ENCODE measurements around the gene TSPEAR. TPM values are rescaled to one million over a fixed set of nuclear protein-coding genes. Genes with fewer than 3 reads are reported as not detected.
"Not testable (repeated sequence)": the region's sequence is repeated elsewhere in the genome, so short reads cannot be mapped to it uniquely, and the experiment has no call there.

Gene TSPEAR
- total RNA-seq, 3 donors from 2014 or later (not counting 1 experiment from before 2014, with no cell fraction given): not detected

DNA sequence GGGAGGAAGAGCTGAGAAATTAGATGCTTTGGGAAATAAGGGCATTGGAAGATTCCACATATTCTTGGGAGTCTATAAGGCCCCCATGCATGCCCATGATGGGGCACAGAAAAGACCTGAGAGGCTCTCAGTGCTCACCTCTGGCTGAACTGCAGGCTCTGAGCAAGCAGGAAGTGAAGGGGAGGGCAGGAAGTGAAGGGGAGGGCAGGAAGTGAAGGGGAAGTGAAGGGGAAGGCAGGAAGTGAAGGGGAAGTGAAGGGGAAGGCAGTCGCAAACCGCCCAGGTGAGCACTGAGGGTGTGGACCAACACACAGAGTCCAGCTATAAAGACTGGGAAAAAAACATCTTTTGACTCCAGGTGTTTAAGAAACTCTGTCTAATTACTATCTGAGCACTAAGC, 80.9 kb downstream of the TSPEAR start:
- no peaks in the 10 kb centered on the region for H3K36me3 ChIP-seq (ENCODE audit: control insufficient read depth, insufficient read depth, low read length)
- Mint-ChIP-seq H3K36me3 (peaks cover 34% of the 10 kb centered on the region), H3K9me3 (peaks cover 9 to 22% of the 10 kb centered on the region in 2 donors), H3K4me3 (peak overlapping the region; percentile 51), H3K27ac (peak overlapping the region; percentile 79), H3K27me3 (ENCODE audit: low read depth in 2 of 2) (peaks cover 3 to 10% of the 10 kb centered on the region in 2 donors), H3K4me1 (peaks cover 36 to 46% of the 10 kb centered on the region in 2 donors)
- intact Hi-C loops (cut with micrococcal nuclease): no loop called here
- no peak for TF ChIP-seq CTCF (IDR thresholded peaks at IDR 0.05)
- ATAC-seq (no peak), DNase-seq (peak in 1 of 2 donors; percentile 28)
- peaks cover 52% of the 10 kb centered on the region for H3K4me1 ChIP-seq (ENCODE audit: control insufficient read depth, insufficient read depth, low read length)
- no peak overlapping the region for H3K4me3 ChIP-seq (ENCODE audit: low read length)
- H3K9me3 ChIP-seq (ENCODE audit: control insufficient read depth, insufficient read depth, low read length): peaks cover 22% of the 10 kb centered on the region
- no peaks in the 10 kb centered on the region for H3K27me3 ChIP-seq (ENCODE audit: control insufficient read depth, insufficient read depth, low read length)
- peak overlapping the region; percentile 26 for H3K27ac ChIP-seq (ENCODE audit: low read length)
- 45% methylated on average over 2 of the region's 2 CpGs for WGBS (ENCODE audit: insufficient coverage)

GRCh38 chr21:44628707-44629391, 82.5 kb downstream of the TSPEAR start:
- Histone ChIP-seq H3K4me3 (ENCODE audit: low read length) (no peak overlapping the region), H3K36me3 (ENCODE audit: control insufficient read depth, insufficient read depth, low read length) (no peaks in the 10 kb centered on the region), H3K9me3 (ENCODE audit: control insufficient read depth, insufficient read depth, low read length) (peaks cover 22% of the 10 kb centered on the region), H3K27me3 (ENCODE audit: control insufficient read depth, insufficient read depth, low read length) (no peaks in the 10 kb centered on the region), H3K4me1 (ENCODE audit: control insufficient read depth, insufficient read depth, low read length) (peaks cover 56% of the 10 kb centered on the region), H3K27ac (ENCODE audit: low read length) (peak overlapping the region; percentile 8)
- ATAC-seq (no peak), DNase-seq (no peak)
- Mint-ChIP-seq H3K27ac (peak overlapping the region; percentile 79), H3K36me3 (peaks cover 44% of the 10 kb centered on the region), H3K4me3 (no peak overlapping the region), H3K4me1 (peaks cover 43 to 59% of the 10 kb centered on the region in 2 donors), H3K9me3 (peaks cover 14 to 28% of the 10 kb centered on the region in 2 donors), H3K27me3 (ENCODE audit: low read depth in 2 of 2) (peaks cover 0 to 3% of the 10 kb centered on the region in 2 donors)
- intact Hi-C loops (cut with micrococcal nuclease): loop anchor here (10.0 kb wide), 1 partner anchor 86 kb away; the partner anchor contains the start of gene TSPEAR
- 83% methylated on average over 18 of the region's 18 CpGs for WGBS (ENCODE audit: insufficient coverage)
- no peak for TF ChIP-seq CTCF (IDR thresholded peaks at IDR 0.05)

DNA sequence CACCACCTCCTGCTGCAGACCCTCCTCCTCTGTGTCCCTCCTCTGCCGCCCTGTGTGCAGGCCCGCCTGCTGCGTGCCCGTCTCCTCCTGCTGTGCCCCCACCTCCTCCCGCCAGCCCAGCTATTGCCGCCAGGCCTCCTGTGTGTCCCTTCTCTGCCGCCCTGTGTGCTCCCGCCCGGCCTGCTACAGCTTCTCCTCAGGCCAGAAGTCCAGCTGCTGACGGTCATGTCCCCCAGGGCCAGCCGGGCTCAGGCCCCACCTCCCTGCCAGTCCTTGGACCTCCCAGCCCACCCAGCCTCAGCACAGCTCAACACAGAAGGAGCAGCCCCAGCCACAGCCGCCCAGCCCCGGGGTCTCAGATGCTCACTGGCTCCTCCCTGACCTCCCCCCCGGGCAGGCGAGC, 83.5 kb downstream of the TSPEAR start:
- peak overlapping the region in 1 of 2 donors; percentile 41 for H3K27ac Mint-ChIP-seq
- not testable (repeated sequence) for H3K27ac ChIP-seq (ENCODE audit: low read length); H3K27me3 ChIP-seq (ENCODE audit: control insufficient read depth, insufficient read depth, low read length); ATAC-seq; DNase-seq; H3K4me3 ChIP-seq (ENCODE audit: low read length); H3K36me3 ChIP-seq (ENCODE audit: control insufficient read depth, insufficient read depth, low read length); H3K27me3 Mint-ChIP-seq (ENCODE audit: low read depth in 2 of 2)
- peak overlapping the region; percentile 29 for H3K4me3 Mint-ChIP-seq
- 63% methylated on average over 12 of the region's 15 CpGs for WGBS (ENCODE audit: insufficient coverage)
- peaks cover 43 to 59% of the 10 kb centered on the region in 2 donors for H3K4me1 Mint-ChIP-seq
- intact Hi-C loops (cut with micrococcal nuclease): loop anchor here (2.0 to 10.0 kb wide), 2 partner anchors 31 to 87 kb away; partner anchors contain the start of gene TSPEAR
- H3K36me3 Mint-ChIP-seq: peaks cover 45% of the 10 kb centered on the region
- Histone ChIP-seq H3K9me3 (ENCODE audit: control insufficient read depth, insufficient read depth, low read length) (peaks cover 25% of the 10 kb centered on the region), H3K4me1 (ENCODE audit: control insufficient read depth, insufficient read depth, low read length) (peaks cover 56% of the 10 kb centered on the region)
- H3K9me3 Mint-ChIP-seq: peaks cover 16 to 33% of the 10 kb centered on the region in 2 donors

GRCh38 chr21:44627181-44627822, 84.1 kb downstream of the TSPEAR start:
- Mint-ChIP-seq H3K27ac (peak overlapping the region in 1 of 2 donors; percentile 41), H3K9me3 (peaks cover 17 to 31% of the 10 kb centered on the region in 2 donors), H3K36me3 (peaks cover 42% of the 10 kb centered on the region), H3K4me1 (peaks cover 43 to 59% of the 10 kb centered on the region in 2 donors)
- not testable (repeated sequence) for DNase-seq; ATAC-seq; H3K27me3 ChIP-seq (ENCODE audit: control insufficient read depth, insufficient read depth, low read length); H3K27me3 Mint-ChIP-seq (ENCODE audit: low read depth in 2 of 2); H3K36me3 ChIP-seq (ENCODE audit: control insufficient read depth, insufficient read depth, low read length); H3K4me3 Mint-ChIP-seq; H3K27ac ChIP-seq (ENCODE audit: low read length); H3K4me3 ChIP-seq (ENCODE audit: low read length)
- intact Hi-C loops (cut with micrococcal nuclease): loop anchor here (2.0 to 10.0 kb wide), 2 partner anchors 31 to 87 kb away; partner anchors contain the start of gene TSPEAR
- H3K4me1 ChIP-seq (ENCODE audit: control insufficient read depth, insufficient read depth, low read length): peaks cover 56% of the 10 kb centered on the region
- WGBS (ENCODE audit: insufficient coverage): 90% methylated on average over 18 of the region's 20 CpGs
- peaks cover 26% of the 10 kb centered on the region for H3K9me3 ChIP-seq (ENCODE audit: control insufficient read depth, insufficient read depth, low read length)
